Endothelial cell of umbilical vein (primary cell): ENCODE measurements around the gene GSTP1. TPM values are rescaled to one million over a fixed set of nuclear protein-coding genes. Genes with fewer than 3 reads are reported as not detected.

Source experiments
- BruUV-seq: library from RNA; stranded (reverse); fragments of 400-500 nt; replicated peaks from 2 replicates; lab custom pipeline; 2021; lab: Mats Ljungman, UMichigan
- CTCF ChIA-PET: fragments of 300-600, 350-600 bp; sonication (Branson Sonifier 250); formaldehyde crosslinking; loops from one replicate; lab custom pipeline; 2021; ENCODE audit warnings: antibody characterized with exemption, inconsistent platforms; lab: Charles Lee
- POLR2A ChIA-PET: fragments of 300-600, 350-600 bp; sonication (Branson Sonifier 250); formaldehyde crosslinking; loops from one replicate; lab custom pipeline; 2021; ENCODE audit warnings: antibody characterized with exemption, inconsistent platforms; lab: Charles Lee
- DNase-seq: peaks from one replicate; pipeline ENCODE4 v3.0.0-alpha.2; 2011; ENCODE audit warnings: low read depth, low spot score
- FAIRE-seq: peaks from 2 replicates; lab custom pipeline; 2011; peaks lifted over from hg19 to GRCh38; lab: Jason Lieb, UNC
- H2AFZ ChIP-seq: 2 replicates; pipeline ENCODE4 v1.6.0; 2012; ENCODE audit warnings: low read depth, low read length, control low read depth, inconsistent platforms
- H3K27ac ChIP-seq: 2 replicates; pipeline ENCODE4 v1.5.1; 2011; ENCODE audit warnings: low read depth, mild to moderate bottlenecking, control low read depth, low read length, moderate library complexity; ENCODE audit not compliant: insufficient read depth
- H3K27me3 ChIP-seq, 2 experiments: 2 replicates each; pipeline versions ENCODE4 v1.6.0 to v1.6.1; 2011; ENCODE audit warnings: low read length in 2 of 2, mixed read lengths in 1 of 2; ENCODE audit not compliant: control insufficient read depth in 2 of 2, insufficient read depth in 2 of 2
- H3K36me3 ChIP-seq, 2 experiments: 2 replicates in 1 of 2; 3 replicates in 1 of 2; pipeline ENCODE4 v1.5.1; 2011; ENCODE audit warnings: low read length in 2 of 2, mild to moderate bottlenecking in 1 of 2, moderate library complexity in 1 of 2; ENCODE audit not compliant: control insufficient read depth in 2 of 2, insufficient read depth in 2 of 2; ENCODE audit errors: extremely low read depth in 1 of 2
- H3K4me1 ChIP-seq: 3 replicates; pipeline ENCODE4 v1.5.1; 2011; ENCODE audit warnings: mild to moderate bottlenecking, low read length; ENCODE audit not compliant: control insufficient read depth, insufficient read depth; ENCODE audit errors: extremely low read depth
- H3K4me2 ChIP-seq: 2 replicates; pipeline ENCODE4 v1.6.1; 2011; ENCODE audit warnings: low read length, control low read depth, mixed read lengths; ENCODE audit not compliant: insufficient read depth
- H3K4me3 ChIP-seq, 3 experiments: fragments of 200-600 bp in 1 of 3; sonication (generic), shearing (Covaris generic) in 1 of 3; replicated peaks in 1 of 3; 2 replicates each; pipeline ENCODE4 v1.5.1; 2011 to 2016; ENCODE audit warnings: control low read depth in 3 of 3, low read length in 3 of 3, mild to moderate bottlenecking in 2 of 3, inconsistent platforms in 1 of 3, low read depth in 1 of 3, moderate library complexity in 1 of 3; ENCODE audit not compliant: insufficient read depth in 1 of 3
- H3K79me2 ChIP-seq: 2 replicates; pipeline ENCODE4 v1.6.0; 2012; ENCODE audit warnings: low read length, inconsistent platforms; ENCODE audit not compliant: control insufficient read depth, insufficient read depth
- H3K9ac ChIP-seq: replicated peaks from 2 replicates; pipeline ENCODE3; 2011; ENCODE audit warnings: low read length, control low read depth; ENCODE audit not compliant: insufficient read depth; ENCODE audit errors: extremely low read depth
- H3K9me1 ChIP-seq: replicated peaks from 3 replicates; pipeline ENCODE4 v1.6.0; 2011; ENCODE audit warnings: mild to moderate bottlenecking, low read length; ENCODE audit not compliant: control insufficient read depth, insufficient read depth; ENCODE audit errors: extremely low read depth
- H3K9me3 ChIP-seq: replicated peaks from 2 replicates; pipeline ENCODE4 v1.5.1; 2012; ENCODE audit warnings: low read length, inconsistent platforms; ENCODE audit not compliant: control insufficient read depth, insufficient read depth
- H4K20me1 ChIP-seq: replicated peaks from 2 replicates; pipeline ENCODE3; 2011; ENCODE audit warnings: mild to moderate bottlenecking, low read length; ENCODE audit not compliant: control insufficient read depth, insufficient read depth; ENCODE audit errors: extremely low read depth
- EZH2 ChIP-seq: IDR thresholded peaks from 2 replicates; pipeline ENCODE4 v1.6.1; 2012; ENCODE audit warnings: borderline replicate concordance, low read depth, mild to moderate bottlenecking, moderate library complexity, low read length, inconsistent platforms; ENCODE audit not compliant: severe bottlenecking
- FOS ChIP-seq: IDR thresholded peaks from 2 replicates; pipeline ENCODE4 v1.6.1; 2011; ENCODE audit warnings: mild to moderate bottlenecking, low read length, moderate library complexity, borderline replicate concordance; ENCODE audit not compliant: insufficient read depth
- GATA2 ChIP-seq: IDR thresholded peaks from 2 replicates; pipeline ENCODE4 v1.7.0; 2011; ENCODE audit warnings: low read depth, mild to moderate bottlenecking, moderate library complexity, mixed read lengths, low read length; ENCODE audit not compliant: insufficient read length, insufficient read depth
- MAX ChIP-seq: IDR thresholded peaks from 2 replicates; pipeline ENCODE4 v1.6.1; 2011; ENCODE audit not compliant: insufficient read depth, insufficient read length
- MYC ChIP-seq: IDR thresholded peaks from one replicate; pipeline ENCODE4 v1.6.1; 2011; ENCODE audit warnings: mild to moderate bottlenecking, low read depth, low read length
- POLR2AphosphoS5 ChIP-seq: IDR thresholded peaks from 2 replicates; pipeline ENCODE4 v1.6.1; 2012; ENCODE audit warnings: low read depth, mild to moderate bottlenecking, control low read depth, low read length, moderate library complexity; ENCODE audit not compliant: insufficient read depth
- dilution Hi-C: fragments of 300-500 bp; cut with MboI; formaldehyde crosslinking; loops from one replicate; pipeline ENCODE4 v1.15.0; 2019; ENCODE audit warnings: low sequenced_read_pairs; ENCODE audit not compliant: extremely low pct_ligation_motif_present
- intact Hi-C: fragments of 100-400 bp; cut with micrococcal nuclease; formaldehyde crosslinking; loops from one replicate; pipeline ENCODE4 v1.10.0; 2022
- polyA plus RNA-seq, 4 experiments: library from polyadenylated mRNA; depleted of rRNA in 3 of 4; stranded (reverse) in 3 of 4; unstranded in 1 of 4; fragments of >200 nt; gene quantifications; 2 replicates each; pipeline versions ENCODE4 v1.2.1 to v1.2.3, GENCODE V29; 2011 to 2012; ENCODE audit warnings: missing spikeins in 1 of 4
- total RNA-seq: library from RNA; stranded (reverse); gene quantifications from 2 replicates; pipeline ENCODE4 v1.2.3, GENCODE V29; 2021

Gene GSTP1
- total and polyA plus RNA-seq, 2 donors (not counting 3 experiments of a cell fraction or from before 2014, with no cell fraction given), result 962 to 2,277 TPM

GRCh38 chr11:67576735-67577475 is 6.7 kb upstream of the GSTP1 start:
- intact Hi-C loops, result no loop called here
- Histone ChIP-seq H3K9me3 (no peaks in the 10 kb centered on the region), H3K27ac (no peak overlapping the region), H3K4me2 (no peak overlapping the region), H3K36me3 (no peaks in the 10 kb centered on the region), H3K79me2 (no peaks in the 10 kb centered on the region), H3K4me1 (peaks cover 28% of the 10 kb centered on the region), H3K4me3 (no peak overlapping the region), H2AFZ (no peak overlapping the region), H4K20me1 (no peaks in the 10 kb centered on the region), H3K9ac (no peak overlapping the region), H3K27me3 (peaks cover 2 to 4% of the 10 kb centered on the region in 2 experiments), H3K9me1 (no peaks in the 10 kb centered on the region)
- TF ChIP-seq EZH2, result no peak
- ChIA-PET CTCF (interaction anchor here (0.8 to 1.0 kb wide), 2 partner anchors 13 to 53 kb away, joined by 3 to 6 read pairs; partner anchors contain the start of gene NUDT8), POLR2A (no interaction called here)
- no TSS peak for BruUV-seq
- dilution Hi-C loops, result no loop called here
- DNase-seq (no peak), FAIRE-seq (no peak)

- no peak for TF ChIP-seq EZH2
- TF ChIP-seq GATA2, result no peak
- no peak for TF ChIP-seq FOS
- no peak for TF ChIP-seq POLR2AphosphoS5
- no peak for TF ChIP-seq MAX
- TF ChIP-seq MYC, result no peak
- Histone ChIP-seq H3K9me3 (no peaks in the 10 kb centered on the region), H3K79me2 (no peaks in the 10 kb centered on the region), H3K4me1 (peaks cover 26% of the 10 kb centered on the region), H3K36me3 (no peaks in the 10 kb centered on the region), H3K27me3 (peaks cover 2 to 4% of the 10 kb centered on the region in 2 experiments), H3K9me1 (no peaks in the 10 kb centered on the region), H3K27ac (no peak overlapping the region), H3K4me3 (no peak overlapping the region), H3K4me2 (no peak overlapping the region), H4K20me1 (no peaks in the 10 kb centered on the region), H3K9ac (no peak overlapping the region), H2AFZ (no peak overlapping the region)
- BruUV-seq, result no TSS peak
- intact Hi-C loops, result no loop called here
- FAIRE-seq, result no peak
- ChIA-PET POLR2A (no interaction called here), CTCF (interaction anchor here (0.8 to 1.3 kb wide), 4 partner anchors 18 to 119 kb away, joined by 3 to 4 read pairs (median 4); partner anchors contain the start of gene NUDT8)
- DNase-seq, result no peak
- dilution Hi-C loops, result no loop called here
Measured at GRCh38 chr11:67577951-67578350, 5.7 kb upstream of the GSTP1 start.
